GM18499 (cell line): Measurements from ENCODE around the gene NFE2L2.
"Not testable (repeated sequence)": the region's sequence is repeated elsewhere in the genome, so short reads cannot be mapped to it uniquely, and the experiment has no call there.

Experiments used
- ATAC-seq: cut with Tn5 transposase; IDR thresholded peaks from one replicate; pipeline ENCODE4 v1.9.1; 2021; ENCODE audit warnings: moderate number of reproducible peaks; ENCODE audit not compliant: insufficient read depth, unreplicated experiment

NFE2L2 gene

DNA sequence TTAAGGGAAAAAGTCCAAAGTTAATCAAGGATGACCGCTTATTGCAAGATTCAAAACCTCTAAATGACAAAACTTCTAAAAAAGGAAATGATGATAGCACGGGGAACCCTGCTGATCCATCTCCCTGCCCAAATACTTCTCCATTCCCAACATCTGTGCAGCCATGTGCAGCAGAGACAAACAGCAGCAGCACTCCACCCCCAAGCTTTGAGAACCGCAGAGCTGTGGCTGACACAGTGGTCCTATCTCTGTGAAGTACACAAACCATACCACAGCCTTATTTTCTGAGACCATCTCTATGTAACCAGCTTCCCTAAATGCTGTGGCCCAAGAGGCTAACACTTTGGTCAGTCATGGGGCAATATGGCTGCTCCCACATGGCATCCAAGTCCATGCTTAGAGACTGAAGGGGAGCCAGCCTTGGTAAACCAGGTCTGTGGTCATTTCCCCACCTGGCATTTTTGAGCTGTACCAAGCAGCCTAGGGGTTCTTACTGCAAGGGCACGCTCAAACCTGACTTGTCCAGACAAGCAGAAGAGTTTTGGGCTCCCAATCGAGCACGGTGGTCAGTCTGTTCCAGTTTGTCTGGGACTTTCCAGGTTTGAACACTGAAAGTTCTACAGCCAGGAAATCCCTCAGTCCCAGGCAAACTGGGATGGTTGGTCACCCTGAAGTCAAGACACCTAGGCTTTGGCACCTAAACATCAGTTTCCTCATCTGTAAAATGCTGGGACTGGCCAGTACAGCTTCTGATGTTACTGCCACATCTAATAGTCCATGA, 17.1 kb upstream of the NFE2L2 start:
- ATAC-seq = no peak

DNA sequence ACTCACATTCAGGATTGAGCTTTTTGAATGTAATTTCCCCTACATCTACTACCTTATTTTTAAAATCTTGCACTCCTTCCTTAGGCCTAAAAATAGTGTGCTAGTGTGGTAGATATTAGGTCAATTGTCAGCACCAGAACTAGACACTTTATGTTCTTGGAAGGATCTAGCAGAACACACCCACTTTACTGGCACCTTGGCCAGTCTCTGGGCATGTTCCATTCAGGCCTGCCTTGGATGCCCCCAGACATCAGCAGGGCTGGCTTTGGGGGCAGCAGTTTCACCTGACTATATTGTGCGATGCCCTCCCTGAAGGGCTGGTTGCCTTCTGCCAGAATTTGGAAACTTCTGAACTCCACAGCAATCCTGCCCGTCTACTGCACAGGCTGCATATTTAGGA, 15.3 kb upstream of the NFE2L2 start:
- ATAC-seq = no peak

DNA sequence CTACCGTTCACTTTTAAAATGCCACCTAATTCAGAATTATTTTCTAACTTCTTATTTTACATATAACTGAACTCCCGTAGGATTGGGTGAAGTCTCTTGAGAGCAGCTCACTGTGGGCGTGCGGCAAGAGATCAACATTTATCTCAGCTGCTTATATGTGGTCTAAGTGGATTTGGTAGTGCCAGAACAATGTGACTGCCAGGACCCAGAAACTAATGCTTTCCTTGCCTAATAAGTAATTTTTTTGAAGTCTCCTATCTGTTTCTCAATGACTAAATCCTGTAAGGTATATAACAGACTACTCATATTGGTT, 11.2 kb upstream of the NFE2L2 start:
- ATAC-seq = no peak

DNA sequence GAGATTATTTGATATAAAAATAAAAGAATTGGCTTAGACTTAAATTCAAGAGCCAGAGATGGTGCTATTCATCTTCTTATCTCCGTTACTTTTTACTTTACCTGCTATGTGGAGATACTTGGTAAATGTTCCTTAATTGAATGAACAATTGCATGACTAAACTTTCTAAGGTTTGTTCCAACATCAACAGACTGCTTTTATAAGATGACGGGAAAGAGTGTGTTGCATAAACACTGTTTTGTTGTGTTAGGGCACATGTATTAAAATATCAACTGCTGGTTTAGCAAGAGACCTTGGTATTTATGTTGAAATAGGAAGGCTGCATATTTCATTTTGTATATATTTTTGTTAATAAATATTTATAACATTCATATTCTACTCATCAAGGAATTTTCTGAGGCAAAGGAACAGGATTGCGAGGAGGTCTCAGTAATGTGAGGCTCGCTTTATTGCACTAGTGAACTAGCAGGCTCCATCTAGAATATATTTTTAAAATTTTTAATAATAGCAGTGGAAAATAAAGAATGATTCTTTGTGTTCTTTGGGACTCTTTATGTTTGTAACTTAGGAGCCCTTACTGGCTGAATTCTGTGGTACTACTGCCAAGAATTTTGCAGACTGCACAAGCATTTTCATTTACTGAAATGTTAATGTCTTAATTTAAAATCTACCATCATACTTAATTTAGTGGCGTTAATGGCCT, 10.7 kb upstream of the NFE2L2 start:
- no peak for ATAC-seq

DNA sequence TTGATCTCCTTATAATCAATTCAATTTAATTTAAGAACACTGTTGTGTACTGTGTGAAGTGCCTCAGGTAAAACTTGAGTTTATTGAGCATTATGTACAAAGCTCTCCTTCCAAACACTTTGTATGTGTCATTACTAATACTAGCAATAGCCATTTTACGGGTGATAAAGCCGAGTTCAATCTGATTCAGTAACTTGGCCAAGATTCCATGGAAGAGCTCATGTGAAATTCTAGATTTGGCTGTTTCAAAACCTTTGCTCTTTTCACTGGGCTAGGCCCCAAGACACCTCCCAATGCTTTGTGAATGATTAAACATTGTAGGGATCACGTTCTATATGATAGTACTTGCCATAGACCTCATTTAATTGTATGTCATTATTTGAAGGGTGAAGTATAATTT, 8.9 kb upstream of the NFE2L2 start:
- ATAC-seq = no peak

DNA sequence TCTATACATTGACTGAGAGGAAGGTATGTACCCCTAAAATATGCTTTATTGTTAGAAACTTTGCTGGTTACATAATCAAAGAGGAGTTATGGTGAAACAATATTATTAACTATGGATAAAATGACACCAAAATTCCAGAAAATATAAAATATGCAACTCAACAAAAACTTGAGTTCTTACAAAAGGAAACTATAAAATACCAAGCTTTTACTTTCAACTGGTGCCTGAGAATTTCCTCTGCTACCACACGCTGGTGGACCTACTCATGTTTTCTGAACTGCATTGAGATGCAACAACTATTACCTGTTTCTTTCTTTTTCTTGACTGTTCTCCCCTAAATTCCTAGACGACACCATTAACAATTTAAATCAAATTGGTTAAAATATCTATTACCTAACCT, 8.2 kb upstream of the NFE2L2 start:
- ATAC-seq = no peak

DNA sequence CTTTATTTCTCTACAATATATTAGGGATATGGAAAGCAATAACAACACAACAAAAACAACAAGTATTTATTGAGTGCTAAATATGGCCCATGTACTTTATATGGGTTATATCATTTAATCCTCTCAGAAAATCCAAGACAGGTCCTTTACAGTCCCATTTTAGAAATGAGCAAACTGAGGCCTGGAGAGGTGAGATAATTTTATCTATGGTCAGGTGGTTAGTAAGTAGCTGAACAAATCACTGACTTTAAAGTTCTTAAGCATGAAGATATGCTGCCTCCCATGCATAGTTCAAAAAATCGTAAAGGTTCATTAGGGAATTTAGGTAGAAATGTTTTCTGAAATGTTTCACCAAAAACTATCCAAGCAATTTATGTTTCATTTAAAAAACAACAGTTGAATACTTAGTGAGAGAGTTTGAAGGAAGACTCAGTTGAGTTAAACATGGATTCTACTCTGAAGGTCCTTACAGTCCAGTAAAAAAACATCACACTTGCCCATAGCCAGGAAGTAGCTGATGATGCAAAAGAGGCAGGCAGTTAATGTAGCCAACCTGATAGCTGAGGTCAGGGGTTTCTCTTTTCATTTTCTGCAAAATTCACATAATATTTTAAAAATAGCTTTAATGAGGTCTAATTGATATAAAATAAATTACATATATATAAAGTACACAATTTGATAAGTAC, 7.6 kb upstream of the NFE2L2 start:
- no peak for ATAC-seq

DNA sequence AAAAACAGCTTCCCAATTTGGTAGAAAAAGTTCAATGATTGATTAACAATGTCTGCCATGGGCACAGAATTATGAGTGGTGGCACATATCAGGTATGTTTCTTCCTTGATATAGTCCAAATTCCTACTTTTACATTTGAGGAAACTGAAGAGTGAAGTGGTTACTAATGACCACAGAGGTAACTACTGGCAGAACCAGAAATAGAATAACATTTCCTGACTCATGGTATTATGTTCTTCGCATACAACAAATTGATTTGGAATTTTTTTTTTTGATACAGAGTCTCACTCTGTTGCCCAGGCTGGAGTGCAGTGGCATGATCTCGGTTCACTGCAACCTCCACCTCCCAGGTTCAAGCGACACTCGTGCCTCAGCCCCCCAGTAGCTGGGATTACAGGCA, 6.0 kb upstream of the NFE2L2 start:
- no peak for ATAC-seq

DNA sequence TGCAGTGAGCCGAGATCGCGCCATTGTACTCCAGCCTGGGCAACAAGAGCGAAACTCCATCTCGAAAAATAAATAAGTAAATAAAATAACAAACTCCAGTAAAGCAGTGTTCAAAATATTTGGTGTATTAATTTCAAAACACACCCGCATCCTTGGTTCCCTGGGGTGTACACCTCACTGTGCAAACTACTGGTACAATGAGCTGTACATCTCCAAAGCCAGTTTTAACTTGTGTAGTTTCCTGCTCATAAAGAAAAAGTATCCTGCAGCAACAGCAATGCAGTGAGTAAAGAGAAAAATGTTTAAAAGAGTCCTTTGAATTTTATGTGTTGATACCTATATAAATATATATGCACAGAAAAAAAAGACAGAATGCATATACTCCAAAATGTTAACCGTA, 4.4 kb upstream of the NFE2L2 start:
- ATAC-seq = no peak

DNA sequence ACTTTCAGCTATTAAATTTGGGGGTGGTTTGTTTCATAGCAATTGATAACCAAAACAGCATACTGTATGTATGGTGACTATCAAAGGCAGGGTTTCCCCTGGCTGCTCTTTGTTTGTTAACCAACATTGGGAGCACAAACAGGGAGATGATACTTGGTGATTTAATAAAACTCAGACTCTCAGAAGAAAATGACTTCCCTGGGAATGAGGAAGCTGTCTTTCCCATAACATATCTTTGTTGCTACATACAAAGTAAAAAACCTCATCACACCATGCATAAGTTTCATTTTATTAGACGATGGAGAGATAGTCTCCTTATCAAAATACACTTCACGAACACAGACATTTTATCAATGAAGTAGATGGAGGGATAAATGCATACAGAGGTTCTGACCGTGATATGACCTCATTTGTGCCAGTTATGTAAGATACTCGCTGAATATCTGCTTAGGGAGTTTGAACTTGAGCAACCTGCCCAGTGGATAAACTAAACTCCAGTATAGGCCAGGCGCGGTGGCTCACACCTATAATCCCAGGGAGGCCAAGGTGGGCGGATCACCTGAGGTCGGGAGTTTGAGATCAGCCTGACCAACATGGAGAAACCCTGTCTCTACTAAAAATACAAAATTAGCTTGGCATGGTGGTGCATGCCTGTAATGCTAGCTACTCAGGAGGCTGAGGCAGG, 3.8 kb upstream of the NFE2L2 start:
- ATAC-seq = no peak

DNA sequence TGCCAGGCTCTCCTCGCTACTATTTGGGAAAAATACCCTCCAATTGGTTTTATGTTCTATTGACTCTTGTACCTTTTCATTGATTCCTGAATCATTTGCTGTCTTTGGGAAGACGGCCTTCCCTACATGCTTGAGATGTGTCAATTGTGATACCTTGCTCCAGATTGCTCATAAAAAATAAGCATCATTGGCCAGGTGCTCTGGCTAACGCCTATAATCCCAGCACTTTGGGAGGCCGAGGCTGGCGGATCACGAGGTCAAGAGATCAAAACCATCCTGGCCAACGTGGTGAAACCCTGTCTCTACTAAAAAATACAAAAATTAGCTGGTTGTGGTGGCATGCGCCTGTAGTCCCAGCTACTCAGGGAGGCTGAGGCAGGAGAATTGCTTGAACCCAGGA, 2.4 kb upstream of the NFE2L2 start:
- not testable (repeated sequence) for ATAC-seq

DNA sequence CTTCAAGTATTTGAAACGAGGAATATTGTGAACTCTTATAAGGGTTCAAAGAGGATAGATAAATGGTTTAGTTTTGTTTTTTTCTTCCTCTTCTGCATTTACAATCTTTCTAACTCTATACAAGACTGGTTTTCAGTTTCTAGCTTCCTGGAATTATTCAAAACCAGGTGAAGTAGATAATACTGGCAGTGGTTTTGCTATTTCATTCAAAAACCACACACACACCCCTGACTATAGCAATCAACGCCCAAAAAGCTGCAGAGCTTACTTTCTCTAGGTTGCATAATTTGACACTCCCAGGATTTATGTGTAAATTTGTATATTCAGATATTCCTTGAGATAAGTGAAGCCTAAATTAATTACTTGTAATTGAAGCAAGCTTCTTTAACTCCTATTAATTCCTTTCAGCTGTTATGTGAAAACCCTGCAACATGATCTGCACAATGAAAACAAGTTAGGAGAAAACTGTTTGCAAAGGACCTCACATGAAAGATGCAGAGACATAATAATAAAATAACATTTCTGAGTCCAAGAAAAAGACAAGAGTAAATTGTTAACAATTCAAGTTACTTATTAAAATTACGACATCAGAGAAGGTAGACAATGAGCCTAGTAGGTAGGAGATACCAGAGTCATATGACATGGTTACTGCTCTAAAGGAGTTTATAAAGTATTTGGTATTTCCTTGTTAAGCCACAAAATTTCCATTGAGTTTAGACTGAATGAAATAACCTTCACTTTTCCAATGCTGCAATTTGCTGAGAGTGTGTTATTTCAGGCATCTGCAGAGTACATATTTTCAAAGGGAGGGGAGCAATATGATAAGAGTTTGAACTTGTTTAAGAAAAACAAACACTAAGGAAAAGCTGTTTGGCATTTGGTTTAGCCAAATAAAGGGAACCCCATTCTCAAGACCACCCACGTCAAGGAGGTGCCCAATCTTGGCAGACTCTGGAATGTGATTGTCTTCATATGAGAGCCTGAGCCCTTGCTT, 1.6 kb upstream of the NFE2L2 start:
- no peak for ATAC-seq

DNA sequence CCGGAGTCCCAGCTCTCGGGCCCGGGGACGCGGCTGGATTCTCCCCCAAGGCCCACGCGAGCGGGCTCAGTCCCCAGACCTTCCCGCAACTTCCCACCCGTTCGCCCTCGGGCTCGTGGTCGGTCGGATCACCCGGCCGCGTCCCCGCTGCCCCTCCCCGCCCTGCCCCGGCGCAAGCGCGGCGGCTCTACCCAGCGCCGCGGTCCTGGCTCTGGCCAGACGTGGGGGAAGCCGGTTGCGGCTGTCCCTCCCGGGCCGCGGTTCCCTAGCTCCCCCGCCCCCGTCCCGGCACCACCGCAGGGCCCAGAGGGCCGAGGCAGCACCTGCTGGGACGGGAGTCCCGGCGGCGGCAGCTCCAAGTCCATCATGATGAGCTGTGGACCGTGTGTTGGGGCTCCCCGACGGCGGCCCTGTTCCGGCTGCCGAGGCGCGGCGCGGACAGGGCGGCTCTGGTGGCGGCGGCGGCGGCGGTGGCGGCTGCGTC, 276 bp downstream of the NFE2L2 start:
- peak; percentile 7 for ATAC-seq

DNA sequence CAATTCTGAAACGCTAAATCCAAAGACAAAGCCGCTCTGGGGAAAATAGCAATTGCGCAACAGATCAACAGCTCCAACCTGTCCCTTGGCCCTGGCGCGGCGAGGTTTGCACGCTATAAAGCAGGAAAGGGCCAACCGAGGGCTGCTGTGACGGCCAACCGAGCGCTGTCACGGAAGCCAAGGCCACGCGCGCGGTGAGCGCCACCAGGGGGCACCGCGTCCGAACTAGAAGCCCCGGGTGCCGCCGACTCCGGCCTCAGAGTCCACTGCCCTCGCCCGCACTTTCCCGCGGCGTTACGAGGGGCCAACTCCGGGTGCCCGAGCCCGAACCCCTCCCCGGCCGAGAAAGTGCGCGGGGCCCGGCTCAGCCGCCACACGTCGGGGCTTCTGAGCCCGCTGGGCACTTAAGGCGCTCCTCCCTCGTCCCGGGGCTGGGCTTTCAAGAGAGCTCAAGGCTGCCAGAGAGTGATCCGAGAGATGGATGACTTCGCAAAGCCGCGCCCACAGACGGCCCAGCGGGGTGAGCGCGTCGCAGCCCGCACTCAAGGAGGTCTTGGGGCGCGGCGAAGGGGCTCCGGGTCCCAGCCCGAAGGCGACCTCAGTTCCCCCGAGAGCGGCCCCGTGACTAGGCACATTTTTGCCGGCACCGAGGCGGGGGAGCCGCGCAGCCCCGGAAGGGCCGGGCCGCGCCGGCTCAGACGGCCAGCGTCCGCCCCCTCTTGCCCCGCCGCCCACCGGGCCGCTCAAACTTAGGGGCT, 897 bp downstream of the NFE2L2 start:
- ATAC-seq = peak; percentile 31

DNA sequence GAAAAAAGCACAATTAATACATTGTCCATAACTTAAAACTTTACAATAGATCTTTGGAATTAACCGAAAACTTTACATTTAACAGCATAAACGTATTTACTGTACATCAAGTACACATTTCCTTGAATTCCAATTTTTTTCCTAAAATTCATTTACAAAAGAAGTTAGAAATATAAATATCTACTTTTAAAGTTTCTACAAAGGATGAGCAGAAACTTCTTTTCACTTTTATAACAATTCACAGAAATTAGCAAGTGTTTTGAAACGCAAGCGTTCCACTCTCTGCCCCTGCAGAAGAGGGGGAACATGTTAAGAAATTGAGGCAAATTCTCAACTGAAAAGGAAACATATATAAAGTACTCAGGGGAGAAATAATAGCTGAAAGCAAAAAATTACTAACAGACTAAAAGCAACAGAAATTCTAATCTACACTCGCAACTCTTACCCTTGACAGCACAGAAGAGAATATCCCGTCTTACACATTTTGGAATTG, 1.5 kb downstream of the NFE2L2 start:
- ATAC-seq = no peak

DNA sequence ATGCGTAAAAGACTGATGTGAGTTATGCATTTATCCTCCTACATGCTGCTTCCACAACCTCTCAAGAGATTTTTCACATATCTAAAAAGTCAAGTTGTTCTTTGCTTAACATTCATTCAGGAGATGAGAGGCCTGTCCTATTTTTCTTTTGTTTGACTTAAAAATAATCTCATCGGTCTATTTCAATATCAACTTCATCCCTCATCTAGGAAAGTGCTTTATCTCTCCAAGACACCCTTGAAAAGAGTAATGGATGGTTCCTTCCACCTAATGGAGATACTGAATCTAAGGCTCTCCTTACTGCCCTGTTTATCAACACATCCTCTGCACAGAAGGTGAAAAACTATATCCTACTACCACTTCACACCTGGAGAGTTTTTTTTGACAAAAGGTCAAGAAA, 2.4 kb downstream of the NFE2L2 start:
- ATAC-seq = no peak

DNA sequence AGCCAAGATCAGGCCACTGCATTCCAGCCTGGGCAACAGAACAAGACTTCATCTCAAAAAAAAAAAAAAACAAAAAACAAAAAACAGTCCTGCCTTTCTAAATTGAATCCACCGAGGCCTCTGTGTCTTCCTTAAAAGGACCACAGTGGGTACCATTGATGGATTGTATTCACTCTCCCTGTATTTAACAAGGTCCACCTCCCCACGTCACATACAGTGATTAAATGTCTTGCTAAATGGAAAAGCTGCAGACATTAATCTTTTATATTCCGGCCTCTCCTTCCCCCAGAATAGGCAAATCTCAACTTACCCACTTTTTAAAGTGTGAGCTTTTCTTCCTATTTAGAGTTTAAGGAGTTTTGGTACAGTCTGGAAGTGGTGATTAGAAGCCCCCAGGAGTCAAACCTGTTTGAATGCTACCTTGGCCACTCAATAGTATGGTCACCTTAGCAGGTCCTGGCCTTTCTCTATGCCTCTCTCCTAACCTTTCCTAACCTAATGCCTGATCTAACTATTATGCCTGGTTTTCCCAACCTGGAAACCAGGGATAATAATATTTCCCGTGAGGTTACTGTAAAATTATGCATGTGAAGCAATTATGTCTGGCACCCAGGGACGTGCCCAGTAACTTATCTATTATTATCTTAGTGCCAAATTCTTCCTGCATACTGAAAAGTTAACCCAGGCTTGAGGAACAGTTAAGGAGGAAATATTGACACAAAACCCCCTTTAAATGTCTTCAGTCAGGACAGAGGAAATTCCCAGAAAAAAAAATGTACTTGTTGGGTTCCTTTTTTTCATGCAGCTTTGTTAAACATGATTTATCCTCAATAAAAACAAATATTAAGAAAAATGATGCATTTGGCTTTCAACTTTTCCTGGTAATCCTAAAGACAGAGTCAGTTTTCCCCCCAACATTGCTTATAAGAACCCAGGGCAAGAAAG, 3.1 kb downstream of the NFE2L2 start:
- no peak for ATAC-seq

DNA sequence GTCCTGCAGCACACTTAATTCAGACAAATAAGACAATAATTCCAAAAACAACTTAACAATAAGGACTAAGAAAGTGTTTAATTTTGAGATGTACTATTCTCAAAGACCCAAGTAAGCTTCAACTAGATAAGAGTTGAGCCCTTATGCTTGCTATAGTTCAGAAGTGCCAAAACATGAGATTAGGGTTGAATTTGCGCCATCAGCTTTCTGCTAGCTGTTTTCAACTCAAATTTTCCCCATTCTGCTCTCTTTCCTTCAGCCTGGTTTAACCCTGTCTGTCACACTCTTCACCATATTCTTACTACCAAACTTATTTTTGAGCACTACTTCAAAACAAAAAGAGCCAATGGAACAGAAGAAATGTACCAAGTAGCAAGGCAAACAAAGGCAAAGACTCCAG, 4.1 kb downstream of the NFE2L2 start:
- ATAC-seq = no peak
